ENCODE results near the gene TMEM131.
"Not testable (repeated sequence)": the region's sequence is repeated elsewhere in the genome, so short reads cannot be mapped to it uniquely, and the experiment has no call there.

The TMEM131 gene

DNA sequence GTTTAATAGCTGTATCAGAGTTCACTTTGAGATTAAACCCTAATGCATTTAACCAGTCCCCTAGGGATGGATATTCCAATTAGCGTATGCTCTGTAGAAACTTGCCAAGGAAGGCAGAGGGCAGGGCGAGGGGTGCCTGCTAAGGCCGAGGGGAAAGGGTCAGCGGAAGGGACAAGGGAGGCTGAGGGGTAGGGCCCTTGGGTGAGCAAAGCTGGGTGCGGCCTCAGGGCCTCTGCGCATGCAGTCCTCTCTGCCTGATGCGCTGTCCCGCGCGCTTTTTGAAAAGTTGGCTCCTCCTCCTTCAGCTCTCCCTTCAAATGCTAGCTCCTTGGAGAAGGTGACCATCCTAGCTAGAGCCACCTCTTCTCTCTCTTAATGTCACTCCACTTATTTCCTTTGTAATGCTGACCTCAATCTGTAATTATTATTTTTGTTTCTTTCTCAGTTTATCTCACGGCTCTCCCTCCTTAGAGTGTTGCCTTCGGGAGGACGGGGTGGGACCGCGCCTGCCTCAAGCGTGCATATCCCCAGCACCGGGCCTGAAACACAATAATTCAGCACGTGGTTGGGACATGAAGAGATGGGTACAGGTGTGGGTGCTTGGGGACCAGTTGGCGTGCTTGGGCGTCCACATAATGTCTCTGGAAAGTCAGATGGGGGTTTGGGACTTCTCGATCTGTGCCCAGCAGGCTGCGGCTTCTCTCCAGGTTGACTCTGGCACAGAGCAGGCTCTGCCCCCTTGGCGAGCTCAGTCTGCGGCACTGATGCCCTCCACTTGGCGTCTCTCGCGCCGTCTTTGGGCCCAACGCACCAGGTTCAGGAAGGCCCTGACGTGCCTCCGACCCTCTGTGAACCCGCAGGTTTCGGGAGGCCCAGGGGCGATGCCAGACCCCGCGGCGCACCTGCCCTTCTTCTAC lies 272.3 kb downstream of the TMEM131 start:
- no peak for DNase-seq (ENCODE audit: low read depth)

DNA sequence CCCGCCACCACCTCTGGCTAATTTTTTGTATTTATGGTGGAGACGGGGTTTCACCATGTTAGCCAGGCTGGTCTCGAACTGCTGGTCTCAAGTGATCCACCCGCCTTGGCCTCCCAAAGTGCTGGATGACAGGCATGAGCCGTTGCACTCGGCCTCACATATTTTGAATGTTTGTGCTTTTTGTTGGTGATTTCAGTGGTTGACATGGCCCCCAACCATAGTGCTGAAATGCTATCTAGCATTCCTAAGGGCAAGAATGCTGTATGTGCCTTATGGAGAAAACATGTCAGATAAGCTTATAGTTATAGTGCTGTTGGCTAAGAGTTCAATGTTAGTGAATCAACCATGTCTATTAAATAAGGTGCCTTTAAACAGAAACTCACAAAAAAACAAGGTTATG lies 273.5 kb downstream of the TMEM131 start:
- no peak for DNase-seq (ENCODE audit: low read depth)

DNA sequence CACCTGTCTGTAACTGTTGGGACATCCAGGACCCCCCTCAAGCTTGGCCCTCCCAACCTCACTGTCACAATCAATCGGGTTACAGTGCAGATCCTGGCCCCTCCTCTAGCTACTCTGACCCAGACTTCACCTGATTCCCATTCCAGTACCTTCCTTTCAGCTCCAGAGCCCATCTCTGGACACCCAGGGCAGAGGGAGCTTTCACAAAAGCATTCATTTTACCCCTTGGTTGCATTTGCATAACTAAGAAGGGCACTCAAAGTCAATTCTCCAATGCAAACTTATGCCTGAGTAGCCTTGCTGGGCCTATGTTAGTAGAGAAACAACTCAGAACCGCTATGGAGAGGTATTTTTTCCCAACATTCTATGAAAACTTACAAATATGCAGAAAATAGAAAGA lies 275.0 kb downstream of the TMEM131 start:
- DNase-seq (ENCODE audit: low read depth): no peak

DNA sequence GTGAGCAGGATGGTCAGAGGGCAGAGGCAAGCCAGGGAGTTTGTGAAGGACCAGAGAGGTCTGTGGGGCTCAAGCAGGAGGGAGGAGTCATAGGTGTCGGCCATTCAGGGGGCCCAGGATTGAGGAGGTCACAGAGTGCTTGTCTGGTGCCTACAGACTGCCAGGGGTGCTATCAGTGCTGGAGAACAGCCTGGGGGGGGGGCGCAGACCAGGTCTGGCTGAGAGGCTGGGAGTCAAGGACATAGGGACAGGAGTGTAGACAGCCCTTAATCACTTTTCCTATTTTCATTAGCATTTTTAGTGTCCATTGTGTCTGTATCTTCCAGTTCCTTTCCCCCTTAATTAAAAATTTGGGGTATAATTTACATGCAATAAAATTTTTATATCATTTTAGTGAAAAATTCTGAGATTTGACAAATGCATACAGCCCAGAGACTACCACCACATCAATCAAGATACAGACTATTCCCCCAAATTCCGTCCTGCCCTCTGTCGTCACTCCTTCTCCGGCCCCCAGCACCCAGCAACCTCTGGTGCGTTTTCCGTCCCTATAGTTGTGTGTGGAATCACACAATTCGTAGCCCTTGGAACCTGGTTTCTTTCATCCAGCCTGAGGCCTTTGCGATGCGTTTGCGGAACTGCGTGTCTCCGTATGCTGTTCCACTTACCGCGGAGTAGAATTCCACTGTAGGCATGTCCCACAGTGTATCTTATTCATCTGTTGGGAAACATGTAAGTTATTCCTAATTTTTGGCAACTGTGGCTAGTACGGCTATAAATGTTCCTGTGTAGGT lies 276.2 kb downstream of the TMEM131 start:
- no peak for DNase-seq (ENCODE audit: low read depth)

DNA sequence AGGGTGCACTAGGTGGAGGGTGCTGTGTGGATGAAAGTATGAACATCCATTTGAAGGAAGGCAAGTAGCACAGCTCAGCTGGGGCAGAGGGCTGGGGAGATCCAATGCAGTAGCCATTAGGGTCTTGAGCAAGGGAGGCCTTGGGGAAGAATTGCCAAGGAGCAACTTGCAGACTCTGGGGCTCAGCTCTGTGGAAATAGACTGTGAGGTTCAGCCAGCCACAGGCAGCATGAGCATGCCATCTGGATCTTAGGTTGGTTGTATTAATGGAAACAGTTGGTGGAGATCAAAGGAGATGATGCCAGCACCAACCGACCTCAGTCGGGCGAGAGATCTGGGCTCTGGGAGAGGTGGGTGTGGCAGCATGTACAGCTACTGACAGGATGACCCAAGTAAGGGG lies 276.8 kb downstream of the TMEM131 start:
- DNase-seq (ENCODE audit: low read depth): no peak

DNA sequence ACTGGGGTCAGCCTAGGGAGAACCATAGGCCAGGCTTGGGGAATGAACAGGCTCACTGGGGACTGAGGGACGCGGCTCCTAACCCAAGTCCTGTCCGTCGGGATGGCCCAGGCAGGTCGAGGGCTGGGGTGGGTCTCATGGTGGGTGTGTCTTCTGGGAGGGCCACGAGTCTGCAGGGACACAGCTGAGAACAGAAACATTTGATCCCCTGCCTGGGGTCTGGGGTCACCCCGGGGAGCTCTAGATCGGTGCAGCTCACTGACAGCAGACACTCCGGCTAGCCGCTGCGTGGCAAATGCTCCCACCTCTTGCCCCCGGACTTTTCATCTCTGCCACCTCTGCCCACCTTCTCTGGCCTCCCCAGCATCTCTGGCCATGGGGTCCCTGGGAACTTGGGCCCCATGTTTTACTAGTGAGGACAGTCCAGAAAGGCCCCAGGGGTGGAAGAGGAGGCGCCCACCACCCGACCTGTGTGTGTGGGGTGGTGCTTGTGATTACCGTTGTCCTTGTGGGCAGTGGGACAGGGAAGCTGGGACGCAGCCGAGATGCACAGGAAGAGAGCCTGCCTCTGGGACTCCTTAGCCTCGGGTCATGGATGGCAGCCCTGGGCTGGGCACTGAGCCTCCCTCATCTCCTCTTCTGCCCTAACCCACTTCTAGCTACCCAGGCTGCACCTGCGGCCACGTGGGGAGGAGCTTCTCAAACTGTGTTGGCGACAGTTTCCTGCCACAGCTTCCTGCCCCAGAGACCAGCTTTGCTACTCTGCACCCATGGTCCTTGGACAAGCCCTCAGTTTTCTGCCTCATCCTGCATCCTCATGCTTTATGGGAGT lies 277.5 kb downstream of the TMEM131 start:
- DNase-seq (ENCODE audit: low read depth): peak; percentile 68

DNA sequence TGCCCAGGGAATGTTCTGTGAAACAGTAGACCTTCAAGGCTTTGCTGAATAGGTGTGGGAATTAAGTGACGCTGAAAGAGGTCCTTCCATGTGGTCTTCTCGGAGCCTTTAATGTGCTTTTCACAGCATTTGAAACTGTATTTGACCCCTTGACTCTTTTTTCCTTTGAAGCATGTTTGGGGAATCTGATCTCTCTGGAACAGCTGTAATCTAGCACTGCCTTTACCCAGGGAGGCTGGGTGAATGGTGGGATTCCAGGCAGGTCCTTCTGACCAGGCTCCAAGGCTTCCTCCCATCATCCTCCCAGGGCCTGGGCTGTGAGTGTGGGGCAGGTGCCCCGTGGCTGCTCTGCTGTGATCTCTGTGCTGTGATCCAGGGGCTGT lies 278.1 kb downstream of the TMEM131 start:
- DNase-seq (ENCODE audit: low read depth): no peak

DNA sequence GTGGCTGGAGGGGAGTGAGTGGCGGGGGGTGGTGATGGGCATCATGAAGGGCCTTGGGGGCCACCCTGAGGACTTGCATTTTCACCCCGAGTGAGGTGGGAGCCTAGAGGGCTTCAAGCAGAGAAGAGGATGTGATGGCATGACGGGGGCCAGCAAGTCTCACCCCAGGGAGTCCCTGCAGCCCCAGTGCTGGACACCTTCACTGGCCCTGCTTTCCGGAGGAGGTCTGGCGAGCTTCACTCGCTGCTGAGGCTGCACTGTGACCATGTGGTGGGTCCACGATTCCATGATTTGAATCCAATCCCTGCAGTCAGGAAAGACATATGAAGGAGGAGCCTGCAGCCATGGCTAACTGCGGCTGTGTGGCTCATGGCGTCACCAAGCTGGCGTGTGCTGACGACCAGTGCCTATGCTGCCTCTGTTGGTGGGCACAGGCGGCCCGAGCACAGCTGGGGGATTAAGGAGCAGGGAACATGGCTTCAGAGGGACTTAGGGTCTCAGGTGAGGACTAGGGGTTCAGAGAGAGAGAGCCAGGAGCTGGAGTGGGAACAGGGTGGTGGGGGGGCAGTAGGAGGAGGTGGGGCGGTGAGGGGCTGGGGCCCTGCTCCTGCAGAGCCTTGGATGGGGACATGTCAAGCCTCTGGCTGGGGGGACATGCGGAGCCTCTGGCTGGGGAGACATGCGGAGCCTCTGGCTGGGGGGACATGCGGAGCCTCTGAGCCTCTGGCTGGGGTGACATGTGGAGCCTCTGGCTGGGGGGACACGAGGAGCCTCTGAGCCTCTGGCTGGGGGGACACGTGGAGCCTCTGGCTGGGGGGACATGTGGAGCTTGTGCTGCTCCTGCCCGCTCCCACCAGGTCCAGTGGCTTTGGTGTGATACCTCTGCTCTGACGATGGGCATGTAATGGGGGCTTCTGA lies 278.8 kb downstream of the TMEM131 start:
- DNase-seq (ENCODE audit: low read depth): no peak

DNA sequence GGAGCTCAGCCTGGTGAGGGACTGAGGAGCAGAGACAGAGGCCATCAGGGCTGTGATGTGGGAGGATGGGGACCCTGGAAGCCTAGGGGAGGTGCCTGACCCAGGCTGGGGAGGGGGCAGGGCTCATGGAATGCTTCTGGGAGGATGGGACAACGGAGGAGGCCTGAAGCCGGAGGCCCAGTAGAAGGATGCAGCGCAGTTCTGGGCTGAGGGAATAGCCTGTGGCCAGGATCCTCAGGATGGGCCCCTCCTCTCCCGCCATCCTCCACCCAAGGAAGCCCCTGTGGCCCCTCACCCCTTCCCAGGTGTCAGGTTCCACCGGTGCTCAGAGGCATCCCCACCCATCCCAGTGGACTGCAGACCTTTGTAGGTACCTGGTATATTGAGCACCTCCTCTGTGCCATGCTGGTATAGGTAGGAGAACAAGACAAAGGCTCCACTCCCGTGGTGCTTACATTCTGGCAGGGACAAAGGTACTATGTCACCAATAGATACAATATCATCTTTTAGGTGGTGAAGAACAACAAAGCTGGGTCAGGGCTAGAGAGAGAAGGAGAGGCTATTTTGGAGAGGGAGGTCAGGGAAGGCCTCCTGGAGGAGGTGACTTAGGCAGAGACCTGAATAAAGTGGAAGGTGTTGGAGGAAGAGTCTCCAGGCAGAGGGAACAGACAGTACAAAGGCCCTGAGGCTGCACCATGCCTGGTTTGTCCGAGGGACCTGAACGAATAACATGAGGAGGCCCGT lies 279.6 kb downstream of the TMEM131 start:
- no peak for DNase-seq (ENCODE audit: low read depth)

DNA sequence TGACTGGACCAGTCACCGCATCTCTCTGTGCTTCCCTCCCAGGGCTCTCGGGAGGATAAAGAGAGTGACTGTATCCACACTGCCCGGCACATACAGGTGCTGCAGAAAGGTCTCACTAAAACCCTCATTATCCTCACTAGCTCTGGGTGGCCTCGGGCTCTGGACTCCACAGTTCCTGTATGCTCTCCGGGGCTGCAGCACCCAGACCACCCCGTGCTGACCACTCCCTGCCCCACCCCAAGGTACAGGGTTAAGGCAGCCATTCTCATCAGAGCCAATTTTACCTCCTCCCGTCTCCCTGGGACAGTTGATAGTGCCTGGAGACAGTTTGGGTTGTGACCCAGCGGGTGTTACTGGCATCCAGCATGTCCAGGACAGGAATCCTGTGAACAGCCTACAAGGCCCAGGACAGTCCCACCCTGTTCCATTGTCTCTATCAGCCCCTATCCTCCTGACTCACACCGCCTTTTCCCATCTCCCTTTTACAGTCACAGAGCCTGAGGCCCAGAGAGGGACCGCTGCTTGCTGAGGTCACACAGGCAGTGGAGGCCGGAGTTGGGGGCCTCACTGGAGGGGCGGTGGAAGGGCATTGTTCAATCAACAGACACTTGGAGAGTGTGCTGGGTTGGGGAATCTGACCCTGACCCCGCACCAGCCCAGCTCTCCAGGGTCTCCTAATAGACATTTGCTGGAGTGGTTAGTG lies 280.6 kb downstream of the TMEM131 start:
- DNase-seq (ENCODE audit: low read depth): no peak

DNA sequence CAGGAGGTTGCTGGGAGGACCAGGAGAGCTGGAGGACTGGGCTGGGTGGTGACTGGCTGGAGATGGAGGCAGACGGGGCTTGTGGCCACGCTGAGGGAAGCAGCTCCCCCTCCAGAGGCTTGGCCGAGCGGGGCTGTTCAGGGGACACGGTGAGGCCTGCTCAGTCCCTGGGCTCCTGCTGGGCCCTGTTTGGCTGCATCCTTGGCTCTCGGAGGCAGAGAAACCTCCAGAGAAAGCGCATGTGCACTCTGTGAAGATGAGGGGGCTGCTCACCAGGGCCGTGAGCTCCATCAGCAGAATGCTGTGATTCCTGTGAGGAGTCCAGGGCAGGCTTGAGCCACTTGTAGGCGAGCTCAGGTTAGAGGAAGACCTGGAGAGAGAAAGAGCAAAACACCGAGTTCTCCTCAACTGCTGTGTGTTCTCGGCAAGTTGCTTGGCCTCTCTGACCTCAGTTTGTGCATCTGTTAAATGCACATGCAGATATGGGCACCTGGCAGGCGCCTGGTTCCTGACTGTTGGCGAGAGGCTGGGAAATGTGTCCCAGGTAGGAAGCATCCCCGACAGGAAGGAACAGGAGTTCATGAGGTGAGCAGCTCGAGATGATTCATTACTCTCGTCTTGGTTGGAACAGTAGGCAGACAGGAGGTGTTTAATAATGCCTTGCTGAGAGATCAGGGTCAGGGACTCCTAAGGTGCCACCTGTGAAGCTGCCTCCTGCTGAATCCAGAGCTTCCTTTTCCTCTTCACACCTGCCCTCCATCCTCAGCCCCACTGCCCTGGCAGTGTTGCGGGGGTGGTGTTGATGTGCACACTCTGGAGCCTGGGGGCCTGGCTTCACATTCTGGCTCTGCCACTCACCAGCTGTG lies 281.4 kb downstream of the TMEM131 start:
- no peak for DNase-seq (ENCODE audit: low read depth)

DNA sequence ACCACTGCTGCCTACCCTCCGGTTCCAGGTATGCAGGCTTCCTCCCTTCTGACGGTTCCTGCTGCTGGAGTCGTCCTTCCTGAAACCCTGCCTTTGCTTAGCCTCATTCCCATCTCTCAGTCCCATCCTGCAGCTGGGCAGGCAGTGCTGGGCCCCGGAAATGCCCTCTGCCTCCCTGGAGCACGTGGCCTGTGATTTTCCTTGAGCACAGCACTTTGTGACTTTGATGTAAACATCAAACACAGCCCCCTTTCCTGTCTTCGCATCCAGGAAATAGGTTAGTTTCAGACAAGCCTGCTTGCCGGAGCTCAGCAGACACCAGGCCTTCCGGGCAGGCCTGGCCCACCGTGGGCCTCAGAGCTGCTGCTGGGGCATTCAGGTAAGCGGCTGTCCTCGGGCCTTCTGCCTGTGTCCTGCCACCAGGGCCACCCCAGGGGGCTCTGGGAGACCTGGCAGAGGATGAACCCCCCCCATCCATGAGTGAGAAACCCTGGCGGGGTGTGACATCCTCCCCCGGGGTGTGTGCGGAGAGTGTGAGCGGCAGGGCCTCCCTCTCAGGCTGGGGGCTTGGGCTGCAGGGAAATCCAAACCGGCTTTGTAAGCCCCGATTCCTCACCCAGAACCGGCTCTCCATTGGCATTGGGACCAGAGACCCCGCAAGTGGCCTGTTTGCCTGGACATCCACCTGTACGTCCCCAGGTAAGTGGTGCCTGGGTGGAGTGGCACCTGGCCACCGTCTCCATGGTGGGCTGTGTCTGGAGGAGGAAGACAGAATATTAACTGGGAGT lies 282.3 kb downstream of the TMEM131 start, which contains the start of gene ZAP70:
ZAP70 (plus strand) TSS at position 281 of the 788 bp plus-strand sequence. CDS start 10,461 bp downstream, outside the sequence.
- peak; percentile 51 for DNase-seq (ENCODE audit: low read depth)

DNA sequence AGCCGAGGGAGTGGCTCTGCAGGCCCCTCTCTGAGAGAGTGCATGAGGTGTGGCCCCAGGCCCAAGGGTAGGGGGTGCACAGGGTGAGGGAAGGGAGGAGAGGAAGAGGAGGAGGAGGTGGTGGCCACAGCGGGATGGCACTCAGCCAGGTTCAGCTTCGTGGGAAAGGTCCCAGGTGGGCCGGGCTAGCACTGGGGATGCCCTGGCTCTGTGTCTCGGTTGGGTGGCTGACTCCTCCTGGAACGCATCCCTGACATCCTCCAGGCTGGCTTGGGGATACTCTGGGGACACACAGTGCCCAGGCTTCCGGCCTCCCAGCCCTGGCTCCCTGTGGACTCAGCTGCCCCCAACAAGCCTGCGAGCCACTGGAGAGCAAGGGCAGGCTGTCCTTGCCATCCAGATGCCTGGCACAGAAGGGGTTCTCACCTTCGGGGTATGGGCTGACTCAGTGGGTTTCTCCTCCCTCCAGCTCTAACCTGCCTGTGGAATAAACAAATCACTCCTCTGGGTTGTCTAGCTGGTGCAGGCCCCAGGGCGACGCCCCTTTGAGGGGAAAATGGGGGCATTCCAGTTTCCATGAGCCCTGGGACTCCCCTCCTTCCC lies 283.0 kb downstream of the TMEM131 start:
- no peak for DNase-seq (ENCODE audit: low read depth)

DNA sequence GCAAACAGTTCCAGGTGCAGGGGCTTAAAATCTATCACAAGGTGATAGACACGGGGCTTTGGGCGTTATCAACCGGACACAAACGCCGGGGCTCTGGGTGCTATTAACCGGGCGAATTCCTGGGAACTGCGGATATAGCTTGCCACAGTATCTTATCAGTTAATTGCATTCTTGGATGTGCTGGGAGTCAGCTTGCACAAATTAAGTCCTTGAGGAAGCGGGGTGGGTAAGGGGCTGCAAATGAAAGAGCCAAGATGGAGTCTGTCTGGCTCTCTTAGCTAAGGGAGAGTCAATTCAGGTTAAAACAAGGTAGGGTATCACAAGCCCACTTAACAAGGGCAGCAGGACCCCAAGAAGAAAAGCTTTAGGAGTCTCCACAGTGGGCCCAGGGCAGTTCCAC lies 283.6 kb downstream of the TMEM131 start:
- DNase-seq (ENCODE audit: low read depth): not testable (repeated sequence)

DNA sequence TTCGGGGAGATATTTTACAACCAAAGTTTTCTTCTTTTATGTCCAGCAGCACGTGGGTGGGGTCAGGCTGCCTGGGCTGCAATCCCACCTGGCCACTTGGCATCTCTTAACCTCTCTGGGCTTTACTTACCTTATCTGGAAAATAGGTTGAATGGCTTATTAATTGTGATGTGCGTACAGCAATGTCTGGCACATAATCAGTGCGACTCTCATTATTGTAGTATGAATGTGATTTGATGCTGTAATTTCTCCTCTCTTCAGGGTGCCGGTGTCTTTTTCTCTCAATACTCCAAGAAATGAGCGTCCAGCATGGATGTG lies 284.4 kb downstream of the TMEM131 start:
- no peak for DNase-seq (ENCODE audit: low read depth)

DNA sequence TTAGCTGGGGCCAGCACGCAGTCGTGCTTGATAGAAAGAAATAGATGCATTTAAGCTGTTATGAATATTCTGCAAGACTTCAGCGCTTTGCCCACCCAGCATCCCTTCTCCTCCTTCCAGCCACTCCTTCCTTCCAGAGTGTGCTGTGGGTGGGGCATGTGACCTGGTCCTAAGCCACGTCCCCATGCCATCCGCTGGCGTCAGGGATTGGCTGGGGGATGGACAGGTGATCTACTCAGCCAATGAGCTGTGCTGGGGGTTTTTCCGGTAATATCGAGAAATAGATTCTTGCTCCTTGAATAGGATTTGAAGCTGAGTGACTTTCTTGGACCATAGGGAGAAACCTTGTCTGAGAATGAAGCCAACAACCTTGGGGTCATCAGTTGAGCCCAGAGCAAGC lies 287.1 kb downstream of the TMEM131 start:
- DNase-seq (ENCODE audit: low read depth): no peak

DNA sequence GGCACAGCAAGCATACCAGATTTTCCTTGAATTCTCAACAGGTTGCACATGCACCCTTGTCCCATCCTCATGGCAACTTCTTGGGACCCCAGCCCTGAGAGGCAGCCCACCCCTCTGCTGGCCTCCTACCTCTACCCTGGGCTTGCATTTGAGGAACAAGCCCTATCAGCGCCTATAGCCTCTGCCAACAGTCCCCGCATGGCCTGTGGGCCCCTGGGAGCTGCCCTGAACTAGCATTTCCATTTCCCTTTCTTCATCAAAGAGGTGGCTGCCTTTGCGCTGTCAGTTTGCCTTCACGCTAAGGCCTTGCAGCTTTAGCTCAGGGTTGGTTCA lies 287.7 kb downstream of the TMEM131 start:
- DNase-seq (ENCODE audit: low read depth): no peak

Measured in activated gamma-delta T cell treated with anti-CD3 and anti-CD28 coated beads, Interleukin-2, amount 50 U/mL, for 16 hours (primary cell).